Epithelial cell of proximal tubule (primary cell): Measurements from ENCODE around the gene TTC34. TPM values are rescaled to one million over a fixed set of nuclear protein-coding genes. Genes with fewer than 3 reads are reported as not detected.

ENCODE experiments used
- DNase-seq: peaks from one replicate; pipeline ENCODE4 v3.0.0-alpha.2; 2011; ENCODE audit warnings: low read depth
- H3K4me3 ChIP-seq: 2 replicates; pipeline ENCODE4 v1.5.1; 2011; ENCODE audit warnings: low read depth, mild to moderate bottlenecking, low read length
- total RNA-seq: library from RNA; depleted of rRNA; stranded (reverse); fragments of >200 nt; gene quantifications from 2 replicates; pipeline ENCODE4 v1.2.3, GENCODE V29; 2015
- TF ChIP-seq, protein P1 (sequence below): conservative IDR thresholded peaks from 2 replicates; pipeline ENCODE4 v1.5.1; 2012; ENCODE audit warnings: low read depth, mild to moderate bottlenecking, low read length

TTC34 gene
- total RNA-seq, 1 donor from 2014 or later, result 0.46 TPM

DNA sequence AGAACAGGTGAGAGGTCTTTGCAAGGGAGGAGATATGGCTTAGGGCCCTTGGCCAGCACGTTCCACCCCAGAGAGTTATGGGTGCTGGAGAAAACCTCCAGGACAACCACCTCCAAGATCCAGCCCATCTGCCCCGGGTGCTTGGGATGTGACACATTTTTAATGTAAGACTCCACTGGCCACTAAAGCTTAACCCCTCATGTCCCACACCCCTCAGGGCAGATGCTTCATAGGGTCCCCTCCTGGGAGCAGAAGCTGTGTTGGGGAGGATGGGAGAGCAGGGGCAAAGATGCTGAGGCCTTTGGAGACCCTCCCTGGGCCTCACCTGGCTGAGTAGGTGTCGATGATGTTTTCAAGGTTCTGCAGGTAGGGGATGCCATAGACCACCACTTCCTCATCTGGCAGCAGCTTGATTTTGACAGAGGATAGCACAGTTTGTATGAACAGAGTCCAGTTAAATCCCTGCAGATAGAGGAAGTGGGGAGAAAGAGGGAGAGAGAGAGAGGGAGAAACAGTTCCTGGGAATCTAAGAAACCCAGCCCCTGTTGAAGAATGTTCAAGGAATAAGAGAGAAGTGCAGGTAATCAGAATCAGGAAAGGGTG, 203.1 kb downstream of the TTC34 start:
- H3K4me3 ChIP-seq, result no peak overlapping the region
- TF ChIP-seq, protein P1, sequence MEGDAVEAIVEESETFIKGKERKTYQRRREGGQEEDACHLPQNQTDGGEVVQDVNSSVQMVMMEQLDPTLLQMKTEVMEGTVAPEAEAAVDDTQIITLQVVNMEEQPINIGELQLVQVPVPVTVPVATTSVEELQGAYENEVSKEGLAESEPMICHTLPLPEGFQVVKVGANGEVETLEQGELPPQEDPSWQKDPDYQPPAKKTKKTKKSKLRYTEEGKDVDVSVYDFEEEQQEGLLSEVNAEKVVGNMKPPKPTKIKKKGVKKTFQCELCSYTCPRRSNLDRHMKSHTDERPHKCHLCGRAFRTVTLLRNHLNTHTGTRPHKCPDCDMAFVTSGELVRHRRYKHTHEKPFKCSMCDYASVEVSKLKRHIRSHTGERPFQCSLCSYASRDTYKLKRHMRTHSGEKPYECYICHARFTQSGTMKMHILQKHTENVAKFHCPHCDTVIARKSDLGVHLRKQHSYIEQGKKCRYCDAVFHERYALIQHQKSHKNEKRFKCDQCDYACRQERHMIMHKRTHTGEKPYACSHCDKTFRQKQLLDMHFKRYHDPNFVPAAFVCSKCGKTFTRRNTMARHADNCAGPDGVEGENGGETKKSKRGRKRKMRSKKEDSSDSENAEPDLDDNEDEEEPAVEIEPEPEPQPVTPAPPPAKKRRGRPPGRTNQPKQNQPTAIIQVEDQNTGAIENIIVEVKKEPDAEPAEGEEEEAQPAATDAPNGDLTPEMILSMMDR, result no peak
- DNase-seq, result no peak

DNA sequence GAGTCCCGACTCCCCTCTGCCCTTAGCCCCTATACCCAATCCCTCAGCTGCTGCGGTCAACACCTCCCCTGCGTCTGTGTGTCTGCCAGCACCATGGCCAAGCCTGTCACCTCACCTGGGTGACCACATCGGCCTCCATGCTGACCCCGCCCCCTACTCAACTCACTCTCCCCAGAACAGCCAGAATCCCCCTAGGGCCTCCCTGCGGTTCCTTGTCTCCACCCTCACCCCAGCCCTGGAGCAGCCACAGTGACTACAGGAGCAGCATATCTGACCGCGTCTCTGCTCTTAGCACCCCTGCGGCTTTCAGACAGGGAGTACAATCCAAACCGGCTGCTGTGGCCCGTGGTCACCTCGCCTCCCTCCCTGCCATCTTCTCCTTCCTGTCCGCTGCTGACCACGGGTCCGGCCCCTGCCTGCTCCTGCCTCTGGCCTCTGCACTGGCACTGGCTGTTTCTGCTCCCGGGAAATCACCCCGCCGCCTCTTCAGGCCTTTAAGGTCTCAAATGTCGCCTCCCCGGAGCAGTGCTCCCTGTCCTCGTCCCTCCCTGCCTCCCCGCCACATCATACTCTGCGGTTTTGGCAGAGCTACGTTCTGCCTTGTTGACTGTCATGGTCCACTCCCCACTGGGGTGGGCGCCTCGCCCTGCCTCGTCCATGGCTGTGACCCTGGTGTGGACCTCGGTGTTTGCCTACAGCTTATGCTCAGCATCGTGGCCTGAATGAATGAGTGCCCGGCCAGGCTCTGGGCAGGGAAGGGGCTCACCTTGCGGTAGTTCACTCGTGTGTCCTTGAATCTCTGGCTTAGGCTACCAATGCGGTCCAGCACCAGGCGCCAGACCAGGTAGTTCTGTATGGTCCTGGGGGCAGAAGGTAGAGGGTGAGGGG, 203.8 kb downstream of the TTC34 start:
- no peak for DNase-seq
- TF ChIP-seq, protein P1, result no peak
- no peak overlapping the region for H3K4me3 ChIP-seq

DNA sequence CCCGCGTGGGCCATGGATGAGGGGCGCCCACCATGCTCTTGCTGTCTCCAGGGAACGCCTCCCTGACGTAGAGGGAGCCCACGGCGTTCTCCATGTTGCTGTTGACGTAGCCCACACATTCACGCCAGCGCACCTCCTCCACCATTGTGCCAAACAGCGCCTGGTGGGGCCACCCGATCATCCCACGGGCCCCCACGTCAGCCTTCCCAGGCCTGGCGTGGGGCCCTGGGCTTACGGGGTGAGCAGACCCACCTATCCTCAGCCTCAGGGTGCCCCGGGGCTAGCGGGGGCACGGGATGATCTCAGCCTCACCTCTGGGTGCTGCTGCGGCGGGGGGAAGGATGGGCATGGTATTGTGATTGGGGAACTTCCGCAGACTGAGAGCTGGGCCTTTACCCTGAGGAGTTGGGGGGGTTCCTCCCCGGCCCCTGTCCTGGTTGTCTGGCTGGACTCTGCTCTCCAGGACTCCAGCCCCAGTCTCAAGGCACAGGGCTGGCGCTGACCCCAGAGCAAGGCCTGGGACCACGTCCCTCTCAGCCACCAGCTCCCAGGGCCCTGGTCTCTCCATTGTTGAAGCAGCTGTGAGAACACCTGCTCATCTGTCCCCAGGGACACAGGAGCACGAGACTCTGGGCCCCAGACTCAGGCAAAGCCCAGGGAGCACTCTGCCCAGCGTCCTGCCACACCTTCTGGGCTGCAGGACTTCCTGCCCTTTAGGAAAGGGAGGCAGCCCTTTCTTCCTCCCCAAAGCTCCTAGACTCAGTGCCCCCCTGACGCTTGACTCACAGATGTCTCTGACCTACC, 204.8 kb downstream of the TTC34 start:
- H3K4me3 ChIP-seq, result no peak overlapping the region
- no peak for DNase-seq
- TF ChIP-seq, protein P1, result no peak

DNA sequence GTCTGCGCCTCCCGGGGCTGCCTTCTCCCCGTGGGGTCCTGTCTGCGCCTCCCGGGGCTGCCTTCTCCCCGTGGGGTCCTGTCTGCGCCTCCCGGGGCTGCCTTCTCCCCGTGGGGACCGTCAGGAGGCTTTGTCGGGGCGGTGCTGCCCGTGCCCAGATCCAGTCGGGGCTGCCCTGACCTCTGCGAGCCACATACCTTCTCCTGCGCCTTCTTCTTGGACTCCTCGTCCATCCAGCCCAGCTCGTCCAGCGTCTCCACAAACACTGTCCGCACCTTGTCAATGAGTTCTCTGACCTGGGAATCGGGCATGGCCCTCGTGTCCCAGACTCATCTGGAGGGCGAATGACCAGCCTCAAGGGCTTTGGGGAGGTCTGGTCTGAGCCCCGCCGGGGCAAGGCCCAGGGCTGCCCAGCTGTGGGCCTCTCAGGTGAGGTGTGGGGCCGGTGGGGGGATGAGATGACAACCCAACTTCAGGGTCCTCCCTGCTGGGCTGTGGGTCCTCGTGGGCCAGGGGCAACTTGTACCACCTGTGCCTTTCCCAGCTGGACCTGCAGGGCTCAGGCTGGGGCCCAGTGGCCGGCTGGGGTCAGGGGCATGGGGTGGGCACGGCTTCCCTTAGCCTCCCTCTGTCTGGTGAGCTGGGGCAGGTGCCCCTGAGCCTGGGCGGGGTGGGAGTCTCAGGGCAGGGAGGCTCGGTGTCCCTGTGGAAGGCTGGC, 205.5 kb downstream of the TTC34 start:
- DNase-seq, result no peak
- H3K4me3 ChIP-seq, result no peak overlapping the region
- TF ChIP-seq, protein P1, result no peak

DNA sequence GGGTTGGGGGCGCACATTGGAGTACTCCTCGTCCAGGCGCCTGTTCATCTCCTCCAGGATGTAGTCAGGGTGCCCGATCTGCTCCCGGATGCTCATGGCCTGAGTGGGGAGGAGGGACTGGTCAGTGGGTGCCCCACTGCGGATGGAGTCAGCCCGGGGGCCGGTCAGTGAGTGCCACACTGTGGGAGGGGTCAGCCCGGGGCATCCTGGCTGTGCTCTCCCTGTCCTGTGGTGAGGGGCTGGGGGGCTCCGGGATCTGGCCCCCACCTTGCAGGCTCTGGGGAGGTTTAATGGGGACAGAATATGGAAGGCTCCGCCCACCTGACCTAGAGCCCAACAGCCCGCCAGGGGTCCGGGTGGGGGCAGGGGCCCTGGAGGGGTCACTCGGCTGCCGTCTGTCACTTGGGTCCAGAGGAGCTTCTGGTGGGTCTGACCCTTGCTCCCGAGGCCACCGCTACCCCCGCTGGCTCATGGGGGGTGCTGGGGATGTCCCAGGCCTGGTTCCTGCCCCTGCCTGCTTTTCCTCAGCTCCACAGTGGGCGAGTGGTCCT, 206.2 kb downstream of the TTC34 start:
- TF ChIP-seq, protein P1, result no peak
- no peak for DNase-seq

DNA sequence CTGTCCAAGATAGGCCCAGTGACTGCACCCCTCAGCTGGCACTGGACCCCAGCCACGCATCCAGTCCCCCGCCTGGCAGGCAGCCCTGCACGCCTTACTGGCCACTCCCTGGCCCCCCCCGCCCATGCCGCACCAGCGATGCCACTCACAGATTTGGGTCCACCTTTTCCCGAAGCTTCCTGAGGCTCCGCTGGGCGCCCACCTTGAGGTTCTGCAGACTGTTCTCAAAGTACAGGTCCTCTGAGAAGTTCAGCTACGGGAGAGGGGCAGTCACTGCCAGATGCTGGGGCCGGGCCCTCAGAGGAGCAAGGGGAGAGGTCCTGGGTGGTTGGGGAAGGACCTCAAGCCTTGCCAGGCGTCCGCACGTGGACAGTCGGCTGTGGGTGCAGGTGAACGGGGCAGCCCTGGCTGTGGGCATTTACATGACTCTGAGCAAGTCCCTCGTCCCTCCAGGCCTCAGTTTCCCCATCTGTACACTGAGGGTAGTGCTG, 206.8 kb downstream of the TTC34 start:
- TF ChIP-seq, protein P1, result no peak
- no peak overlapping the region for H3K4me3 ChIP-seq
- no peak for DNase-seq

More for the DNA sequence above, 206.2 kb downstream of the TTC34 start:
- no peak overlapping the region for H3K4me3 ChIP-seq
